Mesodermal cell (in vitro differentiated cells): Measurements from ENCODE around the gene ZNF511.

Experiments used
- H3K27ac ChIP-seq: 2 replicates; pipeline ENCODE4 v1.7.0; 2013; ENCODE audit warnings: mild to moderate bottlenecking, low read depth, low read length, moderate library complexity; ENCODE audit not compliant: severe bottlenecking
- H3K36me3 ChIP-seq: 2 replicates; pipeline ENCODE4 v1.7.1; 2013; ENCODE audit warnings: mild to moderate bottlenecking, low read length, moderate library complexity; ENCODE audit not compliant: control insufficient read depth, insufficient read depth
- H3K4me1 ChIP-seq: one replicate; pipeline ENCODE4 v1.7.1; 2013; ENCODE audit warnings: mild to moderate bottlenecking, low read length; ENCODE audit not compliant: insufficient read depth, control insufficient read depth, poor library complexity, severe bottlenecking
- H3K4me3 ChIP-seq: 2 replicates; pipeline ENCODE4 v1.7.0; 2013; ENCODE audit warnings: low read length, control low read depth, mild to moderate bottlenecking; ENCODE audit not compliant: insufficient read depth, poor library complexity, severe bottlenecking; ENCODE audit errors: extremely low read depth
- H3K9me3 ChIP-seq: 2 replicates; pipeline ENCODE4 v1.7.1; 2013; ENCODE audit warnings: mild to moderate bottlenecking, low read length, moderate library complexity; ENCODE audit not compliant: control insufficient read depth
- WGBS, 2 experiments: methylation state at CpG; one replicate each; pipeline ENCODE4 v1.1.5; 2013; ENCODE audit warnings: missing lambda C conversion rate in 2 of 2; ENCODE audit not compliant: insufficient coverage in 2 of 2; 5-methylcytosine and 5-hydroxymethylcytosine counted together

ZNF511 gene

DNA sequence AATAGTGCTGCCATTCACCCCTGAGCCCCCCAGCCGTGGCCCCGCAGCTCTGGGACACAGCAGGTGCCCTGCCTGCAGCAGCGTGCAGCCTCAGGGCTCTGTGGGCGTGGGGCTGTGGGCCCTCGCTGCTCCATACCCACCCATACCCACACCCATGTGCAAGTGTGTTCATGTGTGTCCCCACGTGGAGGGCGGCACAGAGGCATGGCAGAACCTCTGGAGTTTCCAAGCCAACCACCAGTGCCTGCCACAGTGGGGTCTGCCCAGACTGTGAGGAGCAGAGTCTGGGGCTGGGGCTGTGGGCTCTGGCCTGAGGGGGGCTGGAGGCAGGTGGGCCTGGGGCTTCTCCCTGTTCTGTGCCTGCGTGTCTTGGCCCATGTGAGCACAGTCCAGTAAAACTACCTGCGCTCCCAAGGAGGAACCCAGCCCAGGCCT lies 40.9 kb downstream of the ZNF511 start:
- H3K9me3 ChIP-seq = no peaks in the 10 kb centered on the region
- H3K36me3 ChIP-seq = peaks cover 2% of the 10 kb centered on the region
- H3K4me1 ChIP-seq = no peaks in the 10 kb centered on the region
- WGBS, 2 experiments = 83 to 86% methylated on average over 3 to 7 of the region's 9 CpGs
- no peak overlapping the region for H3K27ac ChIP-seq
- H3K4me3 ChIP-seq = no peak overlapping the region

DNA sequence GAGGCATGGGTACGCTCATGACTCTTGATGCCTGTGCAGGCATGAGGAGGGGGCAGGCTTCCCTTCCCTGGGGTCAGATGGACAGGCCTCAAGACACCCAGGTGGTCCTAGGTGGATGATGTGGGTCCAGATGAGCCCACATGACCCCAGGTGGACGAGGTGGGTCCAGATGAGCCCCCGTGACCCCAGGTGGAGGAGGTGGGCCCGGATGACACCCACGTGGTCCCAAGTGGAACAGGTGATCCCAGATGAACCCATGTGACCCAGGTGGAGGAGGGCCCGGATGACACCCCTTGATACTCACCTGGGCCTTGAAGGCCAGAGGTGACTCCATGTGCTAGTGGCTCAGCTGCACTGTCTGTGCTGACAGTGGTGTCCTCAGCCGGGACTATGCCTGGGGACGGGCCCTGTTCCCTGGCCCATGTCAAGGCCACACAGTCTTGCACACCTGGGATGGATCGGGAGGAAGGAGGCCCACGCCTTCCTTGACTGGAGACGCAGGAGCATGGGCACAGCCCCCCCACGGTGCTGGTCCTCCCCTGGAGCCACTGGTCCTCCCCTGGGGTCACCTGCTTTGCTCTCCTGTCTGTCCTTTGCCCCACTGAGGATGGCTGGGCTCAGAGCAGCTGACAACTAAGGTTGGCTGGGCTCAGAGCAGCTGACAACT lies 41.7 kb downstream of the ZNF511 start:
- peaks cover 9% of the 10 kb centered on the region for H3K36me3 ChIP-seq
- no peaks in the 10 kb centered on the region for H3K9me3 ChIP-seq
- no peaks in the 10 kb centered on the region for H3K4me1 ChIP-seq
- no peak overlapping the region for H3K27ac ChIP-seq
- H3K4me3 ChIP-seq = no peak overlapping the region
- 85% methylated on average over 11 to 12 of the region's 12 CpGs for WGBS, 2 experiments

DNA sequence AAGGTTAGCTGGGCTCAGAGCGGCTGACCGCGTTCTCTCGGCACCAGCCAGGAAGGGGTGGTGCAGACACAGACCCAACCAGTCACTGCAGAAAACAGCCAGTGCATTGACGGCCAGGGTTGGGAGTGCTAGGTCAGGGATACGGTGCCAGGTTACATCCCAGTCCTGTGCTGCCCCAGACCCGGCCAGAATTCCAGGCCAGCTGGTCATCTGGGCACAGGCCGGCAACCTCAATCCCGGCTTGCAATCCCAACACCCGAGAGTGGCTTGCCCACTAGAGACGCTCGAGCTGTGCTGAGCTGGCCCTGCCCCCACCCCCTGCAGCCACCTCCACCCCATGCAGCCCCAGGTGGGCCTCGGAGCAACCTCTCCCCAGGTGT lies 42.2 kb downstream of the ZNF511 start:
- Histone ChIP-seq H3K9me3 (no peaks in the 10 kb centered on the region), H3K27ac (no peak overlapping the region), H3K4me1 (peaks cover under 1% of the 10 kb centered on the region), H3K4me3 (no peak overlapping the region), H3K36me3 (peaks cover 14% of the 10 kb centered on the region)
- 64 to 67% methylated on average over 9 of the region's 13 CpGs for WGBS, 2 experiments

DNA sequence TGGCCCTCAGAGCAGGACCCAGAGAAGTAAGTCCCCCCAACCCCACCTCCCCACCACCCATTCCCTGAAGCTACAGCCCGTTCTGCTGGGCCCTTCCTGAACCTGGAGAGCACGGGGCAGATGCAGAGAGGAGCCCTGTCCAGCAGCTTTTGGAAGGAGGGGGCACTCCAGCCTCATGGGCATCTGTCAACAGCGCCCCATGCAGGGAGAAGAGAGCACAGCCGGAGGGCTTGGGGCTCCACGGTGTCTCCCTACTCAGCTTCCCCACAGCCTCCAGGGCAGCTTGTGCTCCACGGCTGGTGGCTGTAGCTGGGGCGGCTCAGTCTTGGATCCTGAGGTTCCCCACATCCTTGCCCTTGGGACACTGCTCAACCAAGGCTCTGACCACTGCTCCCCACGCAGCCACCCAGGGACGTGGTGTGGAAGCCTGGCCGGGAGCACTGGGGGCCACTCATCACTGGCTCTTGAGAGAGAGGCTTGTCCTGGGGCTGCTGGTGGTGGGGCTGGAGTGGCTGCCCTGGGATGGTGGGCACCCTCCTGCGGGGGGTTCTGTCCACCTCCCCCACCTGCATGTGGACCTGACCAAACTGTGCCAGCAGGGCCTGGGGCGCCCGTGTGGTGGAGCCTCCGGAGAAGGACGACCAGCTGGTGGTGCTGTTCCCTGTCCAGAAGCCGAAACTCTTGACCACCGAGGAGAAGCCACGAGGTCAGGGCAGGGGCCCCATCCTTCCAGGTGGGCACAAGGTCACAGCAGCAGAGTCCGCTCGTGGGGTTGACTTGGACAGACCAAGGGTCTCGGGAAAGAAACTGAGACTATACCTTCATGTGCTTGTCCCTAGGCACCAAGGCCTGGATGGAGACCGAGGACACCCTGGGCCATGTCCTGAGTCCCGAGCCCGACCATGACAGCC lies 42.9 kb downstream of the ZNF511 start:
- Histone ChIP-seq H3K9me3 (no peaks in the 10 kb centered on the region), H3K36me3 (peaks cover 18% of the 10 kb centered on the region), H3K27ac (no peak overlapping the region), H3K4me3 (no peak overlapping the region), H3K4me1 (peaks cover 5% of the 10 kb centered on the region)
- WGBS, 2 experiments = 68 to 69% methylated on average over 21 of the region's 24 CpGs

DNA sequence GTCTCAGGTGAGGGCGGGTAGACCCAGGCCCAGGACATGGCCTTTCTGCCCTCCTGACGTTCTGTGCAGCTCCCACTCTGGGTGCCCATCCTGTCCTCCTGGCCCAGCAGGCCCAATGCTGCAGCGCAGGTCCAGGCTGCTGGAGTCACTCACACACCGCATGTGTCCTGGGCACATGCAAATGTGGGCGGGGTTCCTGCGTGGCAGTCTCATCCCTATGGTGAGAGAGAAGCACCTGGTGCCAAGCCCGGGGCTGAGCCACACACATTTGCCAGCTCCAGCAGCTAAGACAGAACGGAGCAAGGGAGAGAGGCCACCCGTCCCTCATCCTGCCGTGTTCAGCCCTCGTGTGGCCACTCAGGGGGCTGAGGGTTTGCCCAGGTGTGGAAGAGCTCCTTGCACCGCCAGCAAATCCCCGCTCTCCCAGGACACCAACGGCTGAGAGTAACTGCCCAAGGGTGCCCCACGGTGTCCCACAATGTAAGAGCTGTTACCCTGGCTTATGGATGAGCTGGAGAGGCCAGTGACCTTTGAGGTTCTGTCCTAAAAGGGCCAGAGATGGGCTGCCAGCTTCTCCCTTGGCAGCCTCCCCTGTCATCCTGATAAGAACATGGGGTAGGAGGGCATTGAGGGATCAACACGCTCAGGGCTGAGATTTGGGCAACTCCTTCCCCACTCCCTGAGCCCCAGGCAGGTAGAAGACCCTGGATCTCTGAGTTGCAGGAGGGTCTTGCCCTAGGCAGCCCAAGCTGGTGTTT lies 44.7 kb downstream of the ZNF511 start:
- no peak overlapping the region for H3K4me3 ChIP-seq
- H3K4me1 ChIP-seq = peaks cover 5% of the 10 kb centered on the region
- WGBS, 2 experiments = 81 to 91% methylated on average over 15 to 16 of the region's 16 CpGs
- H3K9me3 ChIP-seq = no peaks in the 10 kb centered on the region
- peaks cover 18% of the 10 kb centered on the region for H3K36me3 ChIP-seq
- H3K27ac ChIP-seq = no peak overlapping the region

DNA sequence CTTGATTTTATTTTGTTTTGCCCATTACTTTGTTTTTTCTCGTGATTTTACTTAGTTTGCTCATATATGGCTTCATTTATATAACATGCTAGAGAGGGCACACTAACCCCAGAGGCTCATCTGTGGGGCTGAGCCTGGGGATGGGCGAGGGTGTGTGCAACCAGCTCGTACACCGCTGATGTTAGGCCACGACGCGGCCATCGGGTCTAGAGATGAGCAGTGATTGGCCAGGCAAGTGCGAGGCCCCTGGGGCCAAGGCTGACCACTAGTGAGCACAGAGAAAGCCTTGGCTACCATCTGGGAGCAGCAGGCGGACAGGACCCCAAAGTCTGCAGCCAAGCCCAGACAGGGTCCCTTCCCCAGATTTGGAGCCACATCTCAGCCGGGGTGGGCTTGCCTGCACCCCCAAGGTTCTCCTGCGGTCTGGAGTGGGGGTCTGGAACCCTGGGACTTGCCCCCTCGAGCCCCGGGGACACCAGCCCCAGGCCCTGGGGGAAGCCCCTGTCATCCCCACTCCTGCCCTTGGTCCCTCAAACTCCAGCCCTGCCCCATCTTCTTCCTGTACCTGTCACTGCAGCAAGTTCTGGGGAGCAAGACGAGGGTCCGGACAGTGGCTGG lies 45.4 kb downstream of the ZNF511 start:
- 90 to 91% methylated on average over 11 to 15 of the region's 16 CpGs for WGBS, 2 experiments

DNA sequence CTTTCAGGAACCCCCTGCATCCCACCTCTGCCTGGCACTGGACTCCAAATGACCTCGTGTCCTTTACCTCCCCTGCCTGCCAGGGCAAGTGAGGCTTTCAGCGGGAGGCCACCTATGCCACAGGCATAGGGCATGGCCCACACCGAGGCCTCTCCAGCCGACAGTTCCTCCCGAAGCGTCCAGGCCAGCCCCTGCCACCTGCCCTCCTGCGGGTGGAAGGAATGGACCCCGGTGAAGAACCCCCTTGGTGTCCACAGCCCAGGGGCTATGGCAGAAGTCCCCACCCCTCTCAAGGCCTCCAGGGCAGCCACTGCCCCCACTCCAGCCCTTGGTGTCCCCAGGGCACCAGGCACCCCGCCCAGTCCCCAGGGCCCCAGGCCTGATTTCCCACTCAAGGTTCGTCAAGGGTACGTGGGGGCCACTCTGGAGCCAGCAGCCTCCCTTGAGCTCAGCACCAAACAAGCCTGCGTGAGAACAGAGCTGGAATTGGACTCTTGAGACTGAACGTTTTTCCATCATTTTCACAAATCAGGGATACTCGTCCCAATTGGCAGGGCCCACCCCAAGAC lies 46.0 kb downstream of the ZNF511 start:
- H3K4me3 ChIP-seq = no peak overlapping the region
- 95 to 97% methylated on average over 14 of the region's 14 CpGs for WGBS, 2 experiments
- H3K36me3 ChIP-seq = peaks cover 18% of the 10 kb centered on the region
- no peak overlapping the region for H3K27ac ChIP-seq
- H3K4me1 ChIP-seq = peaks cover 5% of the 10 kb centered on the region
- no peaks in the 10 kb centered on the region for H3K9me3 ChIP-seq

More for the DNA sequence above, 45.4 kb downstream of the ZNF511 start:
- peaks cover 5% of the 10 kb centered on the region for H3K4me1 ChIP-seq
- peaks cover 18% of the 10 kb centered on the region for H3K36me3 ChIP-seq
- no peak overlapping the region for H3K27ac ChIP-seq
- no peak overlapping the region for H3K4me3 ChIP-seq
- H3K9me3 ChIP-seq = no peaks in the 10 kb centered on the region

DNA sequence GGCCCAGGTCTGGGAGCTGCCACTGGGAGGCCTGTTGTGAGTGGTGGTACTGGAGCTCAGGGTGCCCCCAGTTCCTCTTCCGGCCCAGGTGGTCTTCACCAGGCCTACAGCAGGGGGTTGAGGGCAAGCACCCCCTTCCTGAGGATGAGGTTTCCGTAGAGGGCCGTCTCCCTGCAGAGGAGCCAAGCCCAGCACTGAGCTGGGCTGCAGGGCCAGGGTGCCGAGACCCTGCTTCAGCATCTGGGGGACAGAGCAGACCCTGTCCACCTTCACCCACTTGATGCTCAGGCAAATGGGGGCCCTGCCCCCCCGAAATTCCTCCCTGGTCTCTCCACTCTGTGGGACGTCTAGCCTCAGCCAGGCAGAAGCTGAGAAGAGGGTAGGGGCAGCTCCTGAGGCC lies 46.6 kb downstream of the ZNF511 start:
- Histone ChIP-seq H3K4me3 (no peak overlapping the region), H3K4me1 (peaks cover 5% of the 10 kb centered on the region), H3K9me3 (no peaks in the 10 kb centered on the region), H3K36me3 (peaks cover 18% of the 10 kb centered on the region), H3K27ac (no peak overlapping the region)
- WGBS, 2 experiments = 92 to 100% methylated on average over 4 of the region's 6 CpGs

DNA sequence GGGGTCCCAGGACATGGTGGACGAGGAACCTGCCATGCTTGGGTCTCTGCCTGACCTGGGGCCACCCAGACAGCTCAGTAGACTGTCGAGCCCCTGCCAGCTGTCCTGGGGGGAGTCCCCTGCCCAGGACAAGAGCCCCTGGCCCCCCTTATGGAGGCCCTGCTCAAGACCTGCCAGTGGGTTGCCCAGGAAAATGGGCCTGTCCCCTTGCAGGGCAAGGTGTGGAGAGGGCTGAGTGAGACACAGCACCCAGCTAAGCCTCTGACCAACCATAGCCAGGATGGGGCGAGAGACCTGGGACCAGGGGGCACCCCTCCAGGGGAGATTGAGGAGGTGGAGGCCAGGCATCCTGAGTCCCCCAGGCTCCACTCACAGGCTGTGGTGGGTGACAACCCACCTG lies 47.3 kb downstream of the ZNF511 start:
- peaks cover 5% of the 10 kb centered on the region for H3K4me1 ChIP-seq
- no peaks in the 10 kb centered on the region for H3K9me3 ChIP-seq
- no peak overlapping the region for H3K27ac ChIP-seq
- WGBS, 2 experiments = 88 to 100% methylated on average over 3 of the region's 3 CpGs
- H3K36me3 ChIP-seq = peaks cover 18% of the 10 kb centered on the region
- H3K4me3 ChIP-seq = no peak overlapping the region
